ENCODE results near the gene MAN1C1.
A peak's percentile ranks its signal among the peaks of the same experiment; 100 is the strongest.
"Not testable (repeated sequence)": the region's sequence is repeated elsewhere in the genome, so short reads cannot be mapped to it uniquely, and the experiment has no call there.

Gene MAN1C1

DNA sequence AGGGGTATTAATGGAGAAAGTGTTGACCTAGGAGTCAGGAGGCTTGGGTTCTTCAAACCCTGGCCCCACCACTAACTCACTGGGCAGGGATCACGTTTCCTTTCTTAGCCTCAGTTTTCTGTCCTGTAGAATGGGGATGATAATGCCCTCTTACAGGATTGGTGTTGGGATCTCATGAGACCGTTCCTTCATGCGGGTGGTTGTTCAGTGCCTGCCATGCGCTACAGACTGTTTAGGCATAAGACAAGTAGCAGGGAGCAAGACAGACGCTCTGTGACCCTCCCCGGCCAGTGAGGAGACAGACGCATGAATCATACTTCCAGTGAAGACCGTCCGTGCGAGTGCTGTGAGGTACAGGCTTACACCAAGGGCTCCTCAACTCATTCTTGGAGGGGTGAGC, 81.7 kb downstream of the MAN1C1 start:
- no peak for DNase-seq (ENCODE audit: low read depth in 2 of 2)

DNA sequence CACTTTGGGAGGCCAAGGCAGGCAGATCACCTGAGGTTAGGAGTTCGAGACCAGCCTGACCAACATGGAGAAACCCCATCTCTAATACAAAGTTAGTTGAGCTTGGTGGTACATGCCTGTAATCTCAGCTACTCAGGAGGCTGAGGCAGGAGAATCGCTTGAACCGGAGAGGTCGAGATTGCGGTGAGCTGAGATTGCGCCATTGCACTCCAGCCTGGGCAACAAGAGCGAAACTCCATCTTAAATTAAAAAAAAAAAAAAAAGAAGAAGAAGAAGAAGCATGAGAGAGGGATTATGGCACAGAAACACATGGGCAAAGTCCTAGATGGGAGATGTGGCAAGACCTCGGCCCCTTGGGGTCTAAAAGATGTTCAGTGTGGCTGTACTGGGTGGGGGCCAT, 82.5 kb downstream of the MAN1C1 start:
- DNase-seq (ENCODE audit: low read depth in 2 of 2), result not testable (repeated sequence)

- no peak for DNase-seq (ENCODE audit: low read depth in 2 of 2)
Observed at GRCh38 chr1:25699500-25700143, 83.0 kb downstream of the MAN1C1 start.

- no peak for DNase-seq (ENCODE audit: low read depth in 2 of 2)
Observed at GRCh38 chr1:25700144-25700523, 83.5 kb downstream of the MAN1C1 start.

GRCh38 chr1:25700626-25701025, 84.0 kb downstream of the MAN1C1 start:
- DNase-seq (ENCODE audit: low read depth in 2 of 2), result no peak

- no peak for DNase-seq (ENCODE audit: low read depth in 2 of 2)
Observed at GRCh38 chr1:25701030-25701785, 84.6 kb downstream of the MAN1C1 start.

- no peak for DNase-seq (ENCODE audit: low read depth in 2 of 2)
Observed at GRCh38 chr1:25702101-25702775, 85.6 kb downstream of the MAN1C1 start.

- no peak for DNase-seq (ENCODE audit: low read depth in 2 of 2)
Observed at GRCh38 chr1:25703041-25703440, 86.5 kb downstream of the MAN1C1 start.

GRCh38 chr1:25703671-25704266, 87.2 kb downstream of the MAN1C1 start:
- DNase-seq (ENCODE audit: low read depth in 2 of 2), result no peak

- peak in 1 of 2 donors; percentile 12 for DNase-seq (ENCODE audit: low read depth in 2 of 2)
Observed at GRCh38 chr1:25704267-25704691, 87.7 kb downstream of the MAN1C1 start.

GRCh38 chr1:25705699-25706098, 89.1 kb downstream of the MAN1C1 start:
- no peak for DNase-seq (ENCODE audit: low read depth in 2 of 2)

DNA sequence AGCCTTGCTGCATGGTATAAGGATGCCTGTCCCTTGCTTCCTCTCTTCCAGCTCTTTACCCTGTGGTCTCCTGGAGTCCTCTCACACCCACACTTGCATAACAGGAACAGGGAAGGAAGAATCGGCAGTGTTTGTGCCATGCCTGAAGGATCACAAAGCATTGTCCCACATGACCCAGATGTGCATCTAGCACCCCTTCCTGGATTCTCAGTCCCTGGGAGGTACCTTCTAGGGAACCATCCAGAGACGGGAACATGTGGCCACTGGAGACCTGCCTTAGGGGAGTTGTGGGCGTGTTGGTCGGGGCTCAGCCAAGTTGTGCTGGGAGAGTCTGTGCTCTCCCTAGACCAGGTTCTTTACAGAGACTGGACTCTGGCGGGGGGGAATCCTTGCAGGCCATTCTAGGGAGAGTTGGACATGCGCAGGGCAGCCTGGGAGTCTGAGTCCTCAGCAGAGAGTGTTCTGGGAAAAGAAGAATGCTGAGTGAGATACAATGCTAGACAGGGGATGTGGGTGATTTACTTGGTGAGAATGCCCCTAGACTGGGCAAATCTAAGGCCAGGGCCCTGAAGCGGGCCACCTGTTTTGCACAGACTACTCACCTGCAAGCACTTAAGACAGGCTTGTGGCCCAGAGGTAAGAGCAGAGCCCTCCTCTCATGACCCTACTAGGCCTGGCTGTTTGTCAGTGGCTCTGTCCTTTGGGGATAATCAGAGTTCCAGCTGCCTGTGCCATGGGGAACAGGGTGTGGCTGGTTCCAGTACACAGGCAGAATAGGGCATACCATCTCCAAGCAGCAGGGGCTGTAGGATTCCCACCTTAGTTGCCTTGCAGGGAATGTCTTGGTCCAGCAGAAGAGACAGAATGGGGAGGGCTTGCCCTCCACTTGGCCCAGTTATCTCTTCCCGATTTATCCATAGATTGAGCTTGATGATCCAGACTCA, 89.8 kb downstream of the MAN1C1 start:
- DNase-seq (ENCODE audit: low read depth in 2 of 2), result no peak

GRCh38 chr1:25707280-25708016, 90.9 kb downstream of the MAN1C1 start:
- DNase-seq (ENCODE audit: low read depth in 2 of 2), result no peak

DNA sequence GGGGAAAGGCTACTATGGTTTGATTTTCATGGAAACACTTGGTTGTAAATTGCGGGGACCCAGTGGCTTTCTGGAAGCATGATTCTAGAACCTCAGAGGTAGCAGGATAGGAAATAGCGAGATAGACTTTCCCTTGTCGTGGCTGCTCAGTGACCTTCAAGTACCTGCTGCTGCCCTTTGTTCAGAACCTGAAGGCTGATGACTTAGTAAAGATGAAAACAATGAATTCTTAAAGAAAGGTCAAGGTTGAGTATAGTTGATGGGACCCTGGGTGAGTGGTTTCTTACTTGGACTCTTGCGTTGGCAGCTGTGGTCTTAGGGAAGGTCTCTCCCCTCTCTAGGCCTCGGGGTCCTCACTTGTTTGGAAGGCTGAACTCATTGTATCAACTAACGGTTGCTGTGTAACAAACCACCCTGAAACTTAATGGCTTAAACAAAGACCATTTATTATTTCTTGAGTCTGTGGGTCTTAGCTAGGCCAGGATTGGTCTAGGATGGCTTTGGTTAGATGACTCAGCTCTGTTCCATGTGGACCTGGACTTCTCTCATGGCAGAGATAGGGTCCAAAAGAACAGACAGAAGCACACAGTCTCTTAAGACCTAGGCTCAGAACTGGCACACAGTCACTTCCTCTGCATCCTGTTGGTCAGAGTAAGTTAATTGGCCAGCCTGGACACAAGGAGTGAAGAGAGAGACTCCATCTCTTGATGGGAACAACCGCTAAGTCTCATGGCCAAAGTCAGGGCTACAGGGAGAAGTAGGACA, 94.2 kb downstream of the MAN1C1 start:
- DNase-seq (ENCODE audit: low read depth in 2 of 2), result no peak

DNA sequence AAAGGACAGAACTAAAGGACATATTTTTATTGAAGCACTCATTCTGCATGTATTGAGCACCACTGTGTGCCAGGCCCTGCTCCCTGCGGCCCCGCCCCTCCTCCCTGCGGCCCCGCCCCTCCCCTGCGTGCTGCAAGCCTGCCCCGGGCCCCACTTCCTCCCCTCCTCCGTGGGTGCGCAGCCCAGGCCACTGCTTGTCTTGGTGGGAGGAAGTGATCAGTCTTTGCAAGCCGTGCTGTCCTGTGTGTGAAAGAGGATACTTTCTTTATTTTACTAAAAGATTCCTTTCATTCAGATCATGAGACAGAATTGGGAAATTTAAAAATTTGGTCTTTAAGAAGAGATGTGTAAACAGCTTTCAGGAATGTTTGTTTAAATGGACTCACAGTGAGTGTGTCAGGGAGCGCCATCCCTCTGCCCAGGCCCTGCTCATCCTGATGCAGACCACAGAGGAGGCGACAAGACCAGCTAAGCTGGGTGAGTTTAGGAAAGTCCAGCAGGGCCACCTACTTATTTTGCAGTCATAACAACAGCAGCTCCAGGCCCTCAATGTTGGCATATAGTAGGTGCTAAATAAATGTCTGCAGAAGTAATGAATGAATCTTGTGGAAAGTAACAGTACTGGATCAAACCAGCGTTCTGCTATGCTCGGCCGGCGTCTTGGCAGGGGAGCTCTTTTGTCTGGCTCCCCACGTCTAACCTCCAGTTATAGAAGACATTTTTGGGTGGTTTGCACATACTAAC, 95.1 kb downstream of the MAN1C1 start:
- DNase-seq (ENCODE audit: low read depth in 2 of 2), result peak; percentile 31 to 47

- no peak for DNase-seq (ENCODE audit: low read depth in 2 of 2)
Observed at GRCh38 chr1:25712299-25712970, 95.8 kb downstream of the MAN1C1 start.

DNA sequence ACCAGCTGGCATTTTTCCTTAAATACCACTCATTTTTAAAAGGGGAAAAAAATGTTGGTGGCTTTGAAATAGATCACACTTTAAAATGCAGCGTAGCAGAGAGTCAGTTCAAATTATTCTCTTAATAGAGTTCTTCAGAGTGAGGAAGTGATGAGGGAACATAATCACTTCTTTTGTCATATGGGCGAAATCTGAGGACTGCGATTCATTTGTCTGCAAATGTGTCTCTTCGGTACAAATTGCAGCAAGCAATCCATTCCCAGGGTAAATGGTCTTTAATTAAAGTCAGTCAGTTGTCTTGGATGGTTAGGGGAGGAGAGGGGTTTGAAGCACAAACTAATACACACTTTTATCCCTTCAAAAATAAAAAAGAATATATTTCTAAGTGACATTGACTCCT, 97.4 kb downstream of the MAN1C1 start:
- DNase-seq (ENCODE audit: low read depth in 2 of 2), result no peak

- no peak for DNase-seq (ENCODE audit: low read depth in 2 of 2)
Observed at GRCh38 chr1:25714372-25714931, 97.9 kb downstream of the MAN1C1 start.

All from stimulated activated CD4-positive, alpha-beta T cell treated with anti-CD3 and anti-CD28 coated beads, Interleukin-1b, Interleukin-23, amount 100 ng/mL, for 4 hours (primary cell).